Muscle of arm (tissue), 12 donors: ENCODE data around the gene CHM. TPM values are rescaled to one million over a fixed set of nuclear protein-coding genes. Genes with fewer than 3 reads are reported as not detected.
"Not testable (repeated sequence)": the region's sequence is repeated elsewhere in the genome, so short reads cannot be mapped to it uniquely, and the experiment has no call there.

ENCODE experiments used
- DNase-seq: peaks from one replicate; pipeline ENCODE4 v3.0.0-alpha.2; 2013
- polyA plus RNA-seq, 12 donors: library from polyadenylated mRNA; unstranded; fragments of 120-200 nt; gene quantifications; one replicate each; pipeline ENCODE4 v1.2.1, GENCODE V29; 2013; ENCODE audit not compliant: insufficient read length in 12 of 12

Gene CHM
- polyA plus RNA-seq, 12 donors: 12.4 to 20.7 (median 17.0) TPM; not detected in 1

GRCh38 chrX:85916656-85917280, 130.6 kb downstream of the CHM start:
- not testable (repeated sequence) for DNase-seq

GRCh38 chrX:85914431-85914830, 132.9 kb downstream of the CHM start:
- DNase-seq: no peak

DNA sequence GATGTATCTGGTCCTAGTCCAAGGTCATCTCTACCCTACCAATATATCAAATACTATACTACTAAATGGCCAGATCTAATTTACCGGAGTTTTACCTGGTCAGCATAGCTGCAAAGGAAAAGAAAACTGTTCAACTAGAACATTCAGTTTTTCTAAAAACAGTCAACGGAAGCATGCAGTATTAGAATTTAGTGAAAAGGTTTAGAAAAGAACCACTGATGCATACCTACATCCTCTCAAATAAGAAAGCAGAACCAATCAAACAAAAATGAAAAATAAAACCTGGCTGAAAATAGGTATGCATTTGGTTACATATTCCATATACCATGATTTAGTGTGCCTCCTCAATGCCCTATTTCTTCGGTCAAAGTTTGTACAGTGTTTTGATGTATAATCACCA, 140.0 kb downstream of the CHM start:
- no peak for DNase-seq

DNA sequence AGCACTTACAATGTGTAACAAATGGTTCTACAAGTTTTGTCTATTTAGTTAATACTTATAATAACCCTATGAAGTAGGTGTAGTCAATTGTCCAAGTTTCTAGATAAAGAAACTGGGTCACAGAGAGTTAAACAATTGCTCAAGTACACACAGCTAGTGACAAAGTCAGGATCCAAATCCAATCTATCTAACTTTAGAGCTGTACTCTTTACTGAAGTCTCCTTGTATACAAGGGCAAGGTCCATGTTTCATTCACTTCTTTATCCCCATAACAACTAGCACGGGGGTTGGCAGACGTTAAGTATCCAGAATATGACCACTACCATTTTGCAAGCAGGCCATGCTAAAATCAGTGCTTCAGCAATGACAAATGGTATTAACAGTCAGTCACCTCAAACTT, 141.0 kb downstream of the CHM start:
- DNase-seq: no peak

- no peak for DNase-seq
Observed at GRCh38 chrX:85905851-85906250, 141.5 kb downstream of the CHM start.

- DNase-seq: no peak
Observed at GRCh38 chrX:85903692-85904471, 143.5 kb downstream of the CHM start.

- DNase-seq: no peak
Observed at GRCh38 chrX:85897362-85898126, 149.8 kb downstream of the CHM start.

GRCh38 chrX:85882601-85883000, 164.8 kb downstream of the CHM start:
- DNase-seq: no peak

DNA sequence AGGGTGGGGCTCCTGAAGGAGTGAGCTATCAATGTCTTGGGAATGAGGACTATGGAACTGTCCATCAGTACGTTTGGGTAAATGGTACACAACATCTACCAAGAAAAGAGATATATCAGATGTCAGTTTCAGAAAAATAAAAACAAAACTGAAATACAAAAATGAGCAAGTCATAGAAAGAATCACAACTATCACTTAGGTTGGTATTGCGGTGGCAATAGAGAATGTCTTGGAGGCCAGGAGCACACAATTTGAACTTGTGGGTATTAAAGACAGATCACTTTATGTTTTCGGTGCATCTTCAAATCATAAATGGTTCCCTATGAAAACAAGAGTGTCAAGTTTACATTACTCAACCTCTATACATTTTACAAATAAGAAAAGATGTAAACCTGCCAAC, 176.8 kb downstream of the CHM start:
- no peak for DNase-seq

- no peak for DNase-seq
Observed at GRCh38 chrX:85865324-85865723, 182.0 kb downstream of the CHM start.

DNA sequence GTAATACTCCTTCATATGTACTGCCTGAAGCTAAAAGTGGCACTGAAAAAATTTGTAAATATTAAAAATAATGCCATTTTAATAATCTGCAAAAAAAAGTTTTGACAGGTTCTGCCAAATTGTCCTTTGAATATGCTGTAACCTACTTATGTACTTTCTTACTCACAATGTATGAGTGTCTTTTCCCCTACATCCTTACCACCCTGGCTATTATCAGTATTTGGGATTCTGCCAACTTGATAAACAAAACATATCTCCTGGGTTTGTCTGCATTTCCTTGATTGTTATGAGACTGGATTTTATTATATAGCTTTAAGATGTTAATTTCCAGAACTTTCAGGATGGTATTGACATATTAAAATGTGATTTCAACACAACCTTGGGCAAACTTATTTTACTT, 187.9 kb downstream of the CHM start:
- no peak for DNase-seq

- DNase-seq: no peak
Observed at GRCh38 chrX:85851418-85851817, 195.9 kb downstream of the CHM start.

- DNase-seq: no peak
Observed at GRCh38 chrX:85836868-85837267, 210.5 kb downstream of the CHM start.

DNA sequence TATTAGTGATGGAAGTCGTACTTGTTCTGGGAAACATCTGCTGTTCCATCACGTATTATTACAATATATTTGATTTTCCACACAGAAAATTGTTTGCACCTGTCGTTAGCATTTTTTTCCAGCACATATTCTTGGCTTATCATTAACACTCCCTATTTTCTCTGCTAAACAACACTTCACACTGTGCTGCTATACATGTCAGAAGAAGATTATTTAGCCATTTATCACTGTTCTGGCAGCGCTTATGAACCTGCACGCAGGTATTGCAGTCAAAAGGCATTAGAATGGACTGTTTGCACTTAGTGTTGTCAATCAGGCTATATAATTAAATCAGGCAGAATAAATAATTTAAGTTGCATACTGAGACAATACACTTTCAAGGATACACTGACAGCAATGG, 218.6 kb downstream of the CHM start:
- DNase-seq: no peak

GRCh38 chrX:85815203-85815751, 232.1 kb downstream of the CHM start:
- no peak for DNase-seq

Other genes starting within 250 kb of the CHM start
- 1 to 10 TPM in 3 of 12 donors, under 1 TPM in 7, not detected in 2; 0.38 to 2.1 (median 0.70) TPM for gene DACH2, start 100.9 kb upstream of the CHM start, polyA plus RNA-seq